GM23248 (cell line): ENCODE measurements around the gene ARHGDIA. TPM values are rescaled to one million over a fixed set of nuclear protein-coding genes. Genes with fewer than 3 reads are reported as not detected.
A peak's percentile ranks its signal among the peaks of the same experiment; 100 is the strongest.

Experiments
- DNase-seq: peaks from one replicate; pipeline ENCODE4 v3.0.0-alpha.2; 2015
- H2AFZ ChIP-seq: fragments of 200-600 bp; sonication (generic); 2 replicates; pipeline ENCODE4 v1.6.1; 2016; ENCODE audit warnings: antibody characterized with exemption
- H3F3A ChIP-seq: fragments of 200-600 bp; sonication (generic); 2 replicates; pipeline ENCODE4 v1.6.1; 2016; ENCODE audit warnings: mild to moderate bottlenecking, antibody characterized with exemption, mixed run types; ENCODE audit not compliant: insufficient read depth
- H3K27ac ChIP-seq: fragments of 200-600 bp; sonication (generic); 2 replicates; pipeline ENCODE4 v1.5.1; 2016; ENCODE audit warnings: mild to moderate bottlenecking
- H3K27me3 ChIP-seq: fragments of 200-600 bp; sonication (generic); replicated peaks from 2 replicates; pipeline ENCODE4 v1.6.1; 2016; ENCODE audit warnings: mild to moderate bottlenecking; ENCODE audit not compliant: insufficient read depth
- H3K36me3 ChIP-seq: fragments of 200-600 bp; sonication (generic); 2 replicates; pipeline ENCODE4 v1.6.1; 2016; ENCODE audit warnings: low read depth, mild to moderate bottlenecking
- H3K4me1 ChIP-seq: fragments of 200-600 bp; sonication (generic); 2 replicates; pipeline ENCODE4 v1.6.1; 2016; ENCODE audit warnings: mild to moderate bottlenecking; ENCODE audit not compliant: insufficient read depth
- H3K4me2 ChIP-seq: fragments of 200-600 bp; sonication (generic); one replicate; pipeline ENCODE4 v1.6.1; 2016; ENCODE audit warnings: mild to moderate bottlenecking; ENCODE audit not compliant: unreplicated experiment
- H3K4me3 ChIP-seq: fragments of 200-600 bp; sonication (generic); 2 replicates; pipeline ENCODE4 v1.5.1; 2016; ENCODE audit warnings: mild to moderate bottlenecking
- H3K79me2 ChIP-seq: fragments of 200-600 bp; sonication (generic); 2 replicates; pipeline ENCODE4 v1.6.1; 2016; ENCODE audit warnings: mild to moderate bottlenecking; ENCODE audit not compliant: insufficient read depth
- H3K9ac ChIP-seq: fragments of 200-600 bp; sonication (generic); 2 replicates; pipeline ENCODE4 v1.6.1; 2016; ENCODE audit warnings: mild to moderate bottlenecking
- H3K9me2 ChIP-seq: fragments of 200-600 bp; sonication (generic); 2 replicates; pipeline ENCODE4 v1.6.1; 2016; ENCODE audit warnings: mixed run types, mild to moderate bottlenecking, moderate library complexity; ENCODE audit not compliant: insufficient read depth
- H3K9me3 ChIP-seq: fragments of 200-600 bp; sonication (generic); one replicate; pipeline ENCODE4 v1.6.1; 2017; ENCODE audit warnings: low read depth
- H4K20me1 ChIP-seq: fragments of 200-600 bp; sonication (generic); 2 replicates; pipeline ENCODE4 v1.6.0; 2016; ENCODE audit not compliant: insufficient read depth
- EZH2 ChIP-seq: fragments of 200-600 bp; sonication (generic); IDR thresholded peaks from 2 replicates; pipeline ENCODE4 v1.6.1; 2018; ENCODE audit warnings: antibody characterized with exemption, mild to moderate bottlenecking; ENCODE audit not compliant: insufficient read depth, poor library complexity, severe bottlenecking
- EZH2phosphoT487 ChIP-seq: fragments of 200-600 bp; sonication (generic); IDR thresholded peaks from 2 replicates; pipeline ENCODE4 v1.6.1; 2018; ENCODE audit warnings: antibody characterized with exemption, moderate library complexity, mild to moderate bottlenecking, low read depth; ENCODE audit not compliant: insufficient read depth
- WGBS, 2 experiments: methylation state at CpG; one replicate each; pipeline ENCODE4 v1.1.6; 2015 to 2017; ENCODE audit warnings: low lambda C conversion rate in 2 of 2, low coverage in 1 of 2; ENCODE audit errors: missing lambda C conversion rate in 2 of 2; 5-methylcytosine and 5-hydroxymethylcytosine counted together
- in situ Hi-C: fragments of 300-500 bp; cut with MboI; formaldehyde crosslinking; loops from 2 replicates; pipeline ENCODE4 v1.15.0; 2020
- polyA plus RNA-seq: library from polyadenylated mRNA; unstranded; fragments of >200 nt; fragmentation: Nextera tagmentation; extraction: Ambion mirVana; gene quantifications from 2 replicates; pipeline ENCODE4 v1.2.1, GENCODE V29; 2016
- total RNA-seq: library from RNA; depleted of rRNA; stranded (reverse); fragments of >200 nt; shearing (Covaris generic); gene quantifications from 2 replicates; pipeline ENCODE4 v1.2.3, GENCODE V29; 2014

ARHGDIA gene
- total and polyA plus RNA-seq, 2 experiments from 2014 or later, result 208 to 310 TPM

DNA sequence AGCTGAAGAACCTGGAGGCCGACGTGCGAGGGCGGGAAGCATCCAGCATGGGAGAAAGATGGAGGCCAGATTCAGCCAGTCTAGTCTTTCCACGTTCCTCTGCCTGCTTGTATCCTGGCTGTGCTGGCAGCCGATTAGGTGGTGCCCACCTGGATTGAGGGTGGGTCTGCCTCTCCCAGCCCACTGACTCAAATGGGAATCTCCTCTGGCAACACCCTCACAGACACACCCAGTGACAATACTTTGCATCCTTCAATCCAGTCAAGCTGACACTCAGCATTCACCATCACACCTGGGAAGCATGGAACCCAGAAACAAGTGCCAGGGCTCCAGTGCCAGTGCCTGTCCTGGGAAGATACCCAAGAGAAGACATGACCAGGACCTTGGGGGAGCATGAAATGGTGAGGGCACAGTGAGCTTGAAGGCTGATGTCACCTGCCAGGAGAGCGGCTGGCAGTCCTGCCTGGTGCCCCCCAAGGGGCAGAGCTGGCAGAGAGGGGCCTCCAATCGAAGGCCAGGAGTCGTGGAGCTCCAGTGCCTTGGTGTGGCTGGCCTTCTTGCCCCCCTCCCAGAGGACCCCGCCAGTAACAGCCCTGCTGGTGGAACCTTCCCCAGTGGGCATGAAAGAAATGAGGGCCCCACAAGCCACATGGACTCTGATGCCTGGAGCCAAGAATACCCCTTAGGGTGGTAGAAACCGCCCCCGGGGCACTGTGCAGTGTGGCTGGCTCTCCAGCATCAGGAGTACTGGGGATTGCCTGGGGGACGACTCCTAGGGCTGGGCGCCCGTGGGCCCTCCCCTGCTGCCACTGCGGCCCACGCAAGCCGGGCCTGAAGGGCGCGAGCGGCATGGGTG is 30.3 kb upstream of the ARHGDIA start:
- Histone ChIP-seq H3K27me3 (no peaks in the 10 kb centered on the region), H3K4me2 (no peak overlapping the region), H3K9ac (peak overlapping the region; percentile 36; the same call in 1 of the 2 replicates), H3K9me3 (no peaks in the 10 kb centered on the region), H3K27ac (no peak overlapping the region), H2AFZ (0 out of 2 replicates have a peak overlapping the region, but pooled peaks have one; percentile 54), H4K20me1 (no peaks in the 10 kb centered on the region), H3K9me2 (no peaks in the 10 kb centered on the region), H3K4me3 (peak overlapping the region; percentile 62), H3F3A (peaks cover 34% of the 10 kb centered on the region), H3K79me2 (0 out of 2 replicates have a peak, but pooled peaks cover under 1% of the 10 kb centered on the region), H3K4me1 (peaks cover 20% of the 10 kb centered on the region), H3K36me3 (no peaks in the 10 kb centered on the region)
- in situ Hi-C loops, result no loop called here
- DNase-seq, result no peak
- 46% methylated on average over 19 to 20 of the region's 21 CpGs for WGBS, 2 experiments
- no peak for TF ChIP-seq EZH2
- TF ChIP-seq EZH2phosphoT487, result no peak

DNA sequence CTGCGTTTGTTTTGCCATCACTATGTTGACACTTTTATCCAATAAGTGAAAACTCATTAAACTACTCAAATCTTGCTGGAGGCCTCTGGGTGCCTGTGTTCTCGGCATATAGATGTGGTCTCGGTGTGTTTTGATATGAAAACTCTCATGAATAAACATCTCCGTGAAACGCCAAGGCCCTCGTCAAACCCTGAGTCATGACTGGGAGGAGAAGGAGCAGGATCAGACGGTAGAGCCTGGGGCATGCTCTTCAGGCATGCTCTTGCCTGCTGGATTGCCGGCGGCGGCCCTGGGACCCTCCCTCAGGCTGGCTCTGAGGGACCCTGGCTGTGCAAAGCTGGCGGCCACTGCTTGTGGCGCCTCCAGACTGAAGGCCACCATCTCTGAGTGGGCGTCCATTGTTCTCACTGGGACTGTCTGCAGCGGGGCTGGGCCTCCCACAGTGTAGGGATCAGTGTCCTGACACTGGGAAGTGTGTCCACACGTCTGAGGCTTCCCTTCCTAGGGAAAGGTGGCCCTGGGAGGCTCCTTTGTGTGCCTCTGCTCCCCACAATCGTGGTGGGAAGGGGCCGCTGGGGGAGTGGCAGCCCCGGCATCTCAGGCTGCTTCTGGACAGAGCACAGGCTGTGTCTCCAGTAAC is 29.2 kb upstream of the ARHGDIA start:
- H3K4me2 ChIP-seq, result no peak overlapping the region
- H3K4me1 ChIP-seq, result peaks cover 20% of the 10 kb centered on the region
- H3K9ac ChIP-seq, result no peak overlapping the region
- H3F3A ChIP-seq, result peaks cover 45% of the 10 kb centered on the region
- in situ Hi-C loops, result no loop called here
- H3K4me3 ChIP-seq, result no peak overlapping the region
- H4K20me1 ChIP-seq, result no peaks in the 10 kb centered on the region
- no peaks in the 10 kb centered on the region for H3K9me3 ChIP-seq
- H2AFZ ChIP-seq, result no peak overlapping the region
- no peaks in the 10 kb centered on the region for H3K9me2 ChIP-seq
- H3K27me3 ChIP-seq, result no peaks in the 10 kb centered on the region
- TF ChIP-seq EZH2, result no peak
- TF ChIP-seq EZH2phosphoT487, result no peak
- no peak for DNase-seq
- no peak overlapping the region for H3K27ac ChIP-seq
- WGBS, 2 experiments, result 79 to 83% methylated on average over 18 of the region's 18 CpGs
- H3K79me2 ChIP-seq, result peaks cover 5% of the 10 kb centered on the region; the same call in 1 of the 2 replicates
- H3K36me3 ChIP-seq, result peaks cover 4% of the 10 kb centered on the region; the same call in 1 of the 2 replicates

- no peaks in the 10 kb centered on the region for H3K9me3 ChIP-seq
- no peak for TF ChIP-seq EZH2phosphoT487
- TF ChIP-seq EZH2, result no peak
- DNase-seq, result no peak
- H3K4me2 ChIP-seq, result no peak overlapping the region
- in situ Hi-C loops, result no loop called here
- H3K4me1 ChIP-seq, result peaks cover 20% of the 10 kb centered on the region
- no peaks in the 10 kb centered on the region for H3K27me3 ChIP-seq
- peaks cover 4% of the 10 kb centered on the region; the same call in 1 of the 2 replicates for H3K36me3 ChIP-seq
- no peaks in the 10 kb centered on the region for H4K20me1 ChIP-seq
- 94 to 95% methylated on average over 20 to 22 of the region's 22 CpGs for WGBS, 2 experiments
- H3K79me2 ChIP-seq, result peaks cover 7% of the 10 kb centered on the region; the same call in 1 of the 2 replicates
- peak overlapping the region; percentile 96 for H3K27ac ChIP-seq
- no peaks in the 10 kb centered on the region for H3K9me2 ChIP-seq
- H2AFZ ChIP-seq, result no peak overlapping the region
- H3K9ac ChIP-seq, result peak overlapping the region; percentile 70; the same call in 1 of the 2 replicates
- no peak overlapping the region for H3K4me3 ChIP-seq
- peaks cover 47% of the 10 kb centered on the region for H3F3A ChIP-seq
These were observed 28.5 kb upstream of the ARHGDIA start for GRCh38 chr17:81899514-81900166.

DNA sequence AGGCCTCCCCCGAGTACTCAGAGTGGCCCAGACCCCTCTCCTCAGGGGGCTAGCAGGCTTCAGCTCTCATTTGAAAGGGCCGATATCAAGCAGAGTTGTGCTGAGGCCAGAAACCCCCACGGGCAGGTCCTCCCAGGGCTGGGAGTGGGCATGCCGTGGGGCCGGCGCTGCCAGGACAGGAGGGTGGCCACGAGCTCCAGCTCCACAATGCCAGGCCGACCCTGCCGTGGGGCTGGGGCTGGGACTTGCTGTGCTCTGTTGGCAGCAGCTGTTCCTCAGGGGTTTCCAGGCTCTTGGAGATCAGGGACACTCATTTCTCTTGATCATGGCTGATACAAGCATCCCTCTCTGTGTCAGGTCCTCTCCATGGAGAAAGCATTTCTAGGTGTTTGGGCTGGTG is 27.7 kb upstream of the ARHGDIA start:
- in situ Hi-C loops, result no loop called here

More for the DNA sequence above, 27.7 kb upstream of the ARHGDIA start:
- Histone ChIP-seq H3K9me3 (no peaks in the 10 kb centered on the region), H3K9ac (peak overlapping the region; percentile 70), H3K27me3 (no peaks in the 10 kb centered on the region), H3F3A (peaks cover 47% of the 10 kb centered on the region), H3K4me3 (no peak overlapping the region), H3K27ac (peak overlapping the region; percentile 96), H4K20me1 (no peaks in the 10 kb centered on the region), H3K9me2 (no peaks in the 10 kb centered on the region), H3K79me2 (peaks cover 13% of the 10 kb centered on the region), H3K4me2 (peak overlapping the region; percentile 47), H3K4me1 (peaks cover 20% of the 10 kb centered on the region), H3K36me3 (peaks cover 4% of the 10 kb centered on the region; the same call in 1 of the 2 replicates), H2AFZ (no peak overlapping the region)
- WGBS, 2 experiments, result 88 to 89% methylated on average over 8 to 9 of the region's 9 CpGs
- TF ChIP-seq EZH2 (no peak), EZH2phosphoT487 (no peak)
- no peak for DNase-seq
